ENCODE measurements around the gene SH3YL1. TPM values are rescaled to one million over a fixed set of nuclear protein-coding genes. Genes with fewer than 3 reads are reported as not detected.

SH3YL1 gene
- total and polyA plus RNA-seq, 2 experiments from 2014 or later, result 35.6 to 45.8 TPM

DNA sequence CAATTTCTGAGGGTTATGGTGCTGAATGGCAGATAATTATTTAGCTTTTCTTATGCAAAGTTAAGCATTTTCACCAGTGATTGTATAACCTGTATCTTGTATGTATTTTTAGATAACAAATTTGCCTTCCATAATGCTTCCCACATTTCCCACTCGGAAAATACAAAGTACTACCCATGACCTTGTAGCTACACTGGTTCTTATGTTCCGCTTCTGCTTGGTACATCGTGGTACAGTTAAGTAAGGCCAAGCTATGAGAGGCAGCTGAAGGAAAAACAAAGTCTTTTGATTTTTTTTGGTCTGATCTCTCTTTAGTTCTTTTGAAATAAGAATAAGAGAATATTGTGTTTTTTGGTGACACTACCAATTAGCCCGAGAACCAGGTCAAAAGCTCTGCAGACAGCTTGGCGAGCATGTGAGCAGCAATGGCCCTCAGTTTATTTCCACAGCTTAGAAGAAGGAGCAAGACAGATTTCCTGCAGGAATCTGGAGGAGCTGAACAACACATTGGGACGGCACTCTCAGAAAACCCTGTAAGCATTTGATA lies 26.8 kb downstream of the SH3YL1 start:
- Histone ChIP-seq H3K27me3 (ENCODE audit: insufficient read depth) (no peaks in the 10 kb centered on the region), H3K4me1 (ENCODE audit: insufficient read depth) (peaks cover 17% of the 10 kb centered on the region), H3K36me3 (ENCODE audit: insufficient read depth) (no peaks in the 10 kb centered on the region), H3K79me2 (replicated peaks; ENCODE audit: insufficient read depth) (no peaks in the 10 kb centered on the region), H3F3A (replicated peaks; ENCODE audit: low read depth) (no peaks in the 10 kb centered on the region), H3K4me2 (no peak overlapping the region), H3K4me3 (no peak overlapping the region), H3K27ac (ENCODE audit: low read depth) (no peak overlapping the region), H3K9me2 (ENCODE audit: insufficient read depth) (peaks cover 5% of the 10 kb centered on the region; the same call in 1 of the 2 replicates), H2AFZ (no peak overlapping the region), H4K20me1 (replicated peaks; ENCODE audit: insufficient read depth) (no peaks in the 10 kb centered on the region)
- ATAC-seq, result no peak
- no peak overlapping the region; the same call in 1 of the 2 replicates for H3K27ac Mint-ChIP-seq
- H3K27me3 Mint-ChIP-seq (ENCODE audit: insufficient read depth, low read depth, poor library complexity), result peaks cover 3% of the 10 kb centered on the region
- no peak for TF ChIP-seq EZH2 (IDR thresholded peaks at IDR 0.05; ENCODE audit: low read depth, unreplicated experiment)
- peaks cover 16% of the 10 kb centered on the region for H3K36me3 Mint-ChIP-seq (ENCODE audit: low read depth)
- no peak overlapping the region for H3K4me3 Mint-ChIP-seq
- H3K9me3 Mint-ChIP-seq, result no peaks in the 10 kb centered on the region
- no peak for DNase-seq (ENCODE audit: low spot score)
- H3K4me1 Mint-ChIP-seq, result peaks cover 36% of the 10 kb centered on the region

DNA sequence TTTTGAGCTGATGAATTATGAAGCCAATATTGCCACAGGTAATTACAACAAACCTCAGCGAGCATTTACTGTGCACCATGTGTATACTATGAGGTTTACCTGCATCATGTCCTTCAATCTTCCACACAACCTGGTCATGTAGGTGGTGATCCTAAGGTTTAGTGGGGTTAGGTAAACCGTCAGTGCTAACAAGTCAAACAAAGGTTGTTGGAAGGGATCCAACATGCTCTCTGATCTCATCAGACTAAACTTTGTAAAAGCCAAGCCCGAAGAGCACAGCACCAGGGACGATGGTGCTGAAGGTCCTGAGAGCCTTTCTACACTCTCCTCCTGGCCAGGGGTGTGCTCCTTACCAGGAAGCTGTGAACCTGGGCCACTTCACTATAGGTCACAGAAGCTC lies 29.4 kb downstream of the SH3YL1 start:
- H3K9me2 ChIP-seq (ENCODE audit: insufficient read depth), result peaks cover 5% of the 10 kb centered on the region; the same call in 1 of the 2 replicates
- no peak for ATAC-seq
- Mint-ChIP-seq H3K27me3 (ENCODE audit: insufficient read depth, low read depth, poor library complexity) (peaks cover 3% of the 10 kb centered on the region), H3K9me3 (no peaks in the 10 kb centered on the region), H3K27ac (no peak overlapping the region), H3K4me3 (no peak overlapping the region), H3K36me3 (ENCODE audit: low read depth) (peaks cover 12% of the 10 kb centered on the region), H3K4me1 (peaks cover 33% of the 10 kb centered on the region)
- no peaks in the 10 kb centered on the region for H3K27me3 ChIP-seq (ENCODE audit: insufficient read depth)
- no peak for DNase-seq (ENCODE audit: low spot score)
- H3K4me3 ChIP-seq, result no peak overlapping the region
- no peak overlapping the region for H3K4me2 ChIP-seq
- H4K20me1 ChIP-seq (replicated peaks; ENCODE audit: insufficient read depth), result no peaks in the 10 kb centered on the region
- H3F3A ChIP-seq (replicated peaks; ENCODE audit: low read depth), result no peaks in the 10 kb centered on the region
- no peaks in the 10 kb centered on the region for H3K79me2 ChIP-seq (replicated peaks; ENCODE audit: insufficient read depth)
- H3K27ac ChIP-seq (ENCODE audit: low read depth), result no peak overlapping the region
- H3K36me3 ChIP-seq (ENCODE audit: insufficient read depth), result no peaks in the 10 kb centered on the region
- TF ChIP-seq ZNF331 (CRISPR knock-in tag; IDR thresholded peaks at IDR 0.05; ENCODE audit: low read depth), result no peak
- TF ChIP-seq ZNF114 (CRISPR knock-in tag; IDR thresholded peaks at IDR 0.05), result no peak
- no peak for TF ChIP-seq EZH2phosphoT487 (IDR thresholded peaks at IDR 0.05; ENCODE audit: unreplicated experiment)
- TF ChIP-seq, protein P1, sequence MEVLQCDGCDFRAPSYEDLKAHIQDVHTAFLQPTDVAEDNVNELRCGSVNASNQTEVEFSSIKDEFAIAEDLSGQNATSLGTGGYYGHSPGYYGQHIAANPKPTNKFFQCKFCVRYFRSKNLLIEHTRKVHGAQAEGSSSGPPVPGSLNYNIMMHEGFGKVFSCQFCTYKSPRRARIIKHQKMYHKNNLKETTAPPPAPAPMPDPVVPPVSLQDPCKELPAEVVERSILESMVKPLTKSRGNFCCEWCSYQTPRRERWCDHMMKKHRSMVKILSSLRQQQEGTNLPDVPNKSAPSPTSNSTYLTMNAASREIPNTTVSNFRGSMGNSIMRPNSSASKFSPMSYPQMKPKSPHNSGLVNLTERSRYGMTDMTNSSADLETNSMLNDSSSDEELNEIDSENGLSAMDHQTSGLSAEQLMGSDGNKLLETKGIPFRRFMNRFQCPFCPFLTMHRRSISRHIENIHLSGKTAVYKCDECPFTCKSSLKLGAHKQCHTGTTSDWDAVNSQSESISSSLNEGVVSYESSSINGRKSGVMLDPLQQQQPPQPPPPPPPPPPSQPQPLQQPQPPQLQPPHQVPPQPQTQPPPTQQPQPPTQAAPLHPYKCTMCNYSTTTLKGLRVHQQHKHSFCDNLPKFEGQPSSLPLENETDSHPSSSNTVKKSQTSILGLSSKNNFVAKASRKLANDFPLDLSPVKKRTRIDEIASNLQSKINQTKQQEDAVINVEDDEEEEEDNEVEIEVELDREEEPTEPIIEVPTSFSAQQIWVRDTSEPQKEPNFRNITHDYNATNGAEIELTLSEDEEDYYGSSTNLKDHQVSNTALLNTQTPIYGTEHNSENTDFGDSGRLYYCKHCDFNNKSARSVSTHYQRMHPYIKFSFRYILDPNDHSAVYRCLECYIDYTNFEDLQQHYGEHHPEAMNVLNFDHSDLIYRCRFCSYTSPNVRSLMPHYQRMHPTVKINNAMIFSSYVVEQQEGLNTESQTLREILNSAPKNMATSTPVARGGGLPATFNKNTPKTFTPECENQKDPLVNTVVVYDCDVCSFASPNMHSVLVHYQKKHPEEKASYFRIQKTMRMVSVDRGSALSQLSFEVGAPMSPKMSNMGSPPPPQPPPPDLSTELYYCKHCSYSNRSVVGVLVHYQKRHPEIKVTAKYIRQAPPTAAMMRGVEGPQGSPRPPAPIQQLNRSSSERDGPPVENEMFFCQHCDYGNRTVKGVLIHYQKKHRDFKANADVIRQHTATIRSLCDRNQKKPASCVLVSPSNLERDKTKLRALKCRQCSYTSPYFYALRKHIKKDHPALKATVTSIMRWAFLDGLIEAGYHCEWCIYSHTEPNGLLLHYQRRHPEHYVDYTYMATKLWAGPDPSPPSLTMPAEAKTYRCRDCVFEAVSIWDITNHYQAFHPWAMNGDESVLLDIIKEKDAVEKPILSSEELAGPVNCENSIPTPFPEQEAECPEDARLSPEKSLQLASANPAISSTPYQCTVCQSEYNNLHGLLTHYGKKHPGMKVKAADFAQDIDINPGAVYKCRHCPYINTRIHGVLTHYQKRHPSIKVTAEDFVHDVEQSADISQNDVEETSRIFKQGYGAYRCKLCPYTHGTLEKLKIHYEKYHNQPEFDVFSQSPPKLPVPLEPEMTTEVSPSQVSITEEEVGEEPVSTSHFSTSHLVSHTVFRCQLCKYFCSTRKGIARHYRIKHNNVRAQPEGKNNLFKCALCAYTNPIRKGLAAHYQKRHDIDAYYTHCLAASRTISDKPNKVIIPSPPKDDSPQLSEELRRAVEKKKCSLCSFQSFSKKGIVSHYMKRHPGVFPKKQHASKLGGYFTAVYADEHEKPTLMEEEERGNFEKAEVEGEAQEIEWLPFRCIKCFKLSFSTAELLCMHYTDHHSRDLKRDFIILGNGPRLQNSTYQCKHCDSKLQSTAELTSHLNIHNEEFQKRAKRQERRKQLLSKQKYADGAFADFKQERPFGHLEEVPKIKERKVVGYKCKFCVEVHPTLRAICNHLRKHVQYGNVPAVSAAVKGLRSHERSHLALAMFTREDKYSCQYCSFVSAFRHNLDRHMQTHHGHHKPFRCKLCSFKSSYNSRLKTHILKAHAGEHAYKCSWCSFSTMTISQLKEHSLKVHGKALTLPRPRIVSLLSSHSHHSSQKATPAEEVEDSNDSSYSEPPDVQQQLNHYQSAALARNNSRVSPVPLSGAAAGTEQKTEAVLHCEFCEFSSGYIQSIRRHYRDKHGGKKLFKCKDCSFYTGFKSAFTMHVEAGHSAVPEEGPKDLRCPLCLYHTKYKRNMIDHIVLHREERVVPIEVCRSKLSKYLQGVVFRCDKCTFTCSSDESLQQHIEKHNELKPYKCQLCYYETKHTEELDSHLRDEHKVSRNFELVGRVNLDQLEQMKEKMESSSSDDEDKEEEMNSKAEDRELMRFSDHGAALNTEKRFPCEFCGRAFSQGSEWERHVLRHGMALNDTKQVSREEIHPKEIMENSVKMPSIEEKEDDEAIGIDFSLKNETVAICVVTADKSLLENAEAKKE (CRISPR knock-in tag; IDR thresholded peaks at IDR 0.05), result no peak
- TF ChIP-seq, protein P2, sequence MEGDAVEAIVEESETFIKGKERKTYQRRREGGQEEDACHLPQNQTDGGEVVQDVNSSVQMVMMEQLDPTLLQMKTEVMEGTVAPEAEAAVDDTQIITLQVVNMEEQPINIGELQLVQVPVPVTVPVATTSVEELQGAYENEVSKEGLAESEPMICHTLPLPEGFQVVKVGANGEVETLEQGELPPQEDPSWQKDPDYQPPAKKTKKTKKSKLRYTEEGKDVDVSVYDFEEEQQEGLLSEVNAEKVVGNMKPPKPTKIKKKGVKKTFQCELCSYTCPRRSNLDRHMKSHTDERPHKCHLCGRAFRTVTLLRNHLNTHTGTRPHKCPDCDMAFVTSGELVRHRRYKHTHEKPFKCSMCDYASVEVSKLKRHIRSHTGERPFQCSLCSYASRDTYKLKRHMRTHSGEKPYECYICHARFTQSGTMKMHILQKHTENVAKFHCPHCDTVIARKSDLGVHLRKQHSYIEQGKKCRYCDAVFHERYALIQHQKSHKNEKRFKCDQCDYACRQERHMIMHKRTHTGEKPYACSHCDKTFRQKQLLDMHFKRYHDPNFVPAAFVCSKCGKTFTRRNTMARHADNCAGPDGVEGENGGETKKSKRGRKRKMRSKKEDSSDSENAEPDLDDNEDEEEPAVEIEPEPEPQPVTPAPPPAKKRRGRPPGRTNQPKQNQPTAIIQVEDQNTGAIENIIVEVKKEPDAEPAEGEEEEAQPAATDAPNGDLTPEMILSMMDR (conservative IDR thresholded peaks at IDR 0.05; ENCODE audit: low read depth in 2 of 2), result no peak
- no peak for TF ChIP-seq CREB1 (CRISPR knock-in tag; IDR thresholded peaks at IDR 0.05; ENCODE audit: low read depth)
- TF ChIP-seq, protein P3, sequence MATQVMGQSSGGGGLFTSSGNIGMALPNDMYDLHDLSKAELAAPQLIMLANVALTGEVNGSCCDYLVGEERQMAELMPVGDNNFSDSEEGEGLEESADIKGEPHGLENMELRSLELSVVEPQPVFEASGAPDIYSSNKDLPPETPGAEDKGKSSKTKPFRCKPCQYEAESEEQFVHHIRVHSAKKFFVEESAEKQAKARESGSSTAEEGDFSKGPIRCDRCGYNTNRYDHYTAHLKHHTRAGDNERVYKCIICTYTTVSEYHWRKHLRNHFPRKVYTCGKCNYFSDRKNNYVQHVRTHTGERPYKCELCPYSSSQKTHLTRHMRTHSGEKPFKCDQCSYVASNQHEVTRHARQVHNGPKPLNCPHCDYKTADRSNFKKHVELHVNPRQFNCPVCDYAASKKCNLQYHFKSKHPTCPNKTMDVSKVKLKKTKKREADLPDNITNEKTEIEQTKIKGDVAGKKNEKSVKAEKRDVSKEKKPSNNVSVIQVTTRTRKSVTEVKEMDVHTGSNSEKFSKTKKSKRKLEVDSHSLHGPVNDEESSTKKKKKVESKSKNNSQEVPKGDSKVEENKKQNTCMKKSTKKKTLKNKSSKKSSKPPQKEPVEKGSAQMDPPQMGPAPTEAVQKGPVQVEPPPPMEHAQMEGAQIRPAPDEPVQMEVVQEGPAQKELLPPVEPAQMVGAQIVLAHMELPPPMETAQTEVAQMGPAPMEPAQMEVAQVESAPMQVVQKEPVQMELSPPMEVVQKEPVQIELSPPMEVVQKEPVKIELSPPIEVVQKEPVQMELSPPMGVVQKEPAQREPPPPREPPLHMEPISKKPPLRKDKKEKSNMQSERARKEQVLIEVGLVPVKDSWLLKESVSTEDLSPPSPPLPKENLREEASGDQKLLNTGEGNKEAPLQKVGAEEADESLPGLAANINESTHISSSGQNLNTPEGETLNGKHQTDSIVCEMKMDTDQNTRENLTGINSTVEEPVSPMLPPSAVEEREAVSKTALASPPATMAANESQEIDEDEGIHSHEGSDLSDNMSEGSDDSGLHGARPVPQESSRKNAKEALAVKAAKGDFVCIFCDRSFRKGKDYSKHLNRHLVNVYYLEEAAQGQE (IDR thresholded peaks at IDR 0.05; ENCODE audit: unreplicated experiment), result no peak
- TF ChIP-seq STAT1 (IDR thresholded peaks at IDR 0.05; ENCODE audit: unreplicated experiment), result no peak
- H2AFZ ChIP-seq, result no peak overlapping the region
- H3K4me1 ChIP-seq (ENCODE audit: insufficient read depth), result peaks cover 17% of the 10 kb centered on the region
